H9 (cell line): ENCODE results near the gene ACP3. TPM values are rescaled to one million over a fixed set of nuclear protein-coding genes. Genes with fewer than 3 reads are reported as not detected.
A peak's percentile ranks its signal among the peaks of the same experiment; 100 is the strongest.

ENCODE experiments used
- DNase-seq: peaks from one replicate; pipeline ENCODE4 v3.0.0-alpha.2; 2017
- H2AFZ ChIP-seq: one replicate; pipeline ENCODE4 v1.6.1; 2013; ENCODE audit warnings: mild to moderate bottlenecking, low read length, control low read depth, moderate library complexity
- H2AK5ac ChIP-seq: 2 replicates; pipeline ENCODE4 v1.6.1; 2013; ENCODE audit warnings: low read length, control low read depth, mixed read lengths; ENCODE audit not compliant: insufficient read length
- H2BK120ac ChIP-seq: one replicate; pipeline ENCODE4 v1.6.1; 2013; ENCODE audit warnings: low read depth, mild to moderate bottlenecking, low read length, control low read depth, inconsistent platforms; ENCODE audit not compliant: poor library complexity, severe bottlenecking
- H2BK12ac ChIP-seq: 2 replicates; pipeline ENCODE4 v1.6.1; 2013; ENCODE audit warnings: low read length, control low read depth, mixed read lengths, low read depth; ENCODE audit not compliant: insufficient read length
- H2BK15ac ChIP-seq: 2 replicates; pipeline ENCODE4 v1.6.1; 2013; ENCODE audit warnings: low read depth, low read length, control low read depth
- H2BK20ac ChIP-seq: one replicate; pipeline ENCODE4 v1.6.1; 2013; ENCODE audit warnings: low read depth, mild to moderate bottlenecking, low read length, control low read depth, inconsistent platforms; ENCODE audit not compliant: poor library complexity, severe bottlenecking
- H2BK5ac ChIP-seq: 2 replicates; pipeline ENCODE4 v1.6.1; 2013; ENCODE audit warnings: low read length, control low read depth, mixed read lengths; ENCODE audit not compliant: insufficient read length
- H3K14ac ChIP-seq: 2 replicates; pipeline ENCODE4 v1.6.1; 2013; ENCODE audit warnings: low read length, control low read depth; ENCODE audit not compliant: insufficient read depth
- H3K18ac ChIP-seq: 2 replicates; pipeline ENCODE4 v1.6.1; 2013; ENCODE audit warnings: low read depth, mild to moderate bottlenecking, mixed read lengths, low read length, control low read depth; ENCODE audit not compliant: insufficient read length
- H3K23ac ChIP-seq: 2 replicates; pipeline ENCODE4 v1.6.1; 2013; ENCODE audit warnings: low read length, control low read depth, mixed read lengths, low read depth; ENCODE audit not compliant: insufficient read length
- H3K23me2 ChIP-seq: 2 replicates; pipeline ENCODE4 v1.6.1; 2013; ENCODE audit warnings: low read depth, mild to moderate bottlenecking, mixed read lengths, low read length, control low read depth; ENCODE audit not compliant: insufficient read length, poor library complexity, severe bottlenecking
- H3K27ac ChIP-seq: 2 replicates; pipeline ENCODE4 v1.5.1; 2013; ENCODE audit warnings: low read length, control low read depth, mixed read lengths, low read depth; ENCODE audit not compliant: insufficient read length
- H3K27me3 ChIP-seq: 2 replicates; pipeline ENCODE4 v1.6.1; 2013; ENCODE audit warnings: low read length, control low read depth, inconsistent platforms; ENCODE audit not compliant: insufficient read depth
- H3K4ac ChIP-seq: 2 replicates; pipeline ENCODE4 v1.6.1; 2013; ENCODE audit warnings: low read depth, mild to moderate bottlenecking, control low read depth, inconsistent platforms, low read length, moderate library complexity
- H3K4me1 ChIP-seq: 2 replicates; pipeline ENCODE4 v1.6.1; 2013; ENCODE audit warnings: low read length, control low read depth, inconsistent platforms; ENCODE audit not compliant: insufficient read depth
- H3K4me2 ChIP-seq: 2 replicates; pipeline ENCODE4 v1.6.1; 2013; ENCODE audit warnings: low read length, control low read depth, mixed read lengths; ENCODE audit not compliant: insufficient read length, insufficient read depth
- H3K56ac ChIP-seq: 2 replicates; pipeline ENCODE4 v1.6.1; 2013; ENCODE audit warnings: low read depth, mild to moderate bottlenecking, mixed read lengths, low read length, control low read depth; ENCODE audit not compliant: insufficient read length
- H3K79me1 ChIP-seq: 2 replicates; pipeline ENCODE4 v1.6.1; 2013; ENCODE audit warnings: low read depth, mild to moderate bottlenecking, moderate library complexity, low read length, control low read depth, inconsistent platforms; ENCODE audit not compliant: insufficient read depth, poor library complexity, severe bottlenecking
- H3K79me2 ChIP-seq: 2 replicates; pipeline ENCODE4 v1.6.1; 2013; ENCODE audit warnings: low read length, control low read depth, inconsistent platforms; ENCODE audit not compliant: insufficient read depth
- H3K9ac ChIP-seq: 2 replicates; pipeline ENCODE4 v1.6.1; 2013; ENCODE audit warnings: low read length, control low read depth, mixed read lengths; ENCODE audit not compliant: insufficient read length; ENCODE audit errors: extremely low read depth
- H3K9me3 ChIP-seq: one replicate; pipeline ENCODE4 v1.6.1; 2013; ENCODE audit warnings: low read depth, low read length, inconsistent platforms; ENCODE audit not compliant: control insufficient read depth
- H3T11ph ChIP-seq: one replicate; pipeline ENCODE4 v1.6.1; 2013; ENCODE audit warnings: mild to moderate bottlenecking, low read length, control low read depth, inconsistent platforms
- H4K20me1 ChIP-seq: one replicate; pipeline ENCODE4 v1.6.1; 2013; ENCODE audit not compliant: control insufficient read depth, insufficient read length, insufficient read depth
- H4K5ac ChIP-seq: 2 replicates; pipeline ENCODE4 v1.6.1; 2013; ENCODE audit warnings: low read depth, mild to moderate bottlenecking, mixed read lengths, low read length, control low read depth; ENCODE audit not compliant: insufficient read length
- H4K8ac ChIP-seq: replicated peaks from 2 replicates; pipeline ENCODE4 v1.6.1; 2013; ENCODE audit warnings: low read length, control low read depth, mixed read lengths, low read depth; ENCODE audit not compliant: insufficient read length
- H4K91ac ChIP-seq: 2 replicates; pipeline ENCODE4 v1.6.1; 2013; ENCODE audit warnings: low read depth, mild to moderate bottlenecking, moderate library complexity, mixed read lengths, low read length, control low read depth; ENCODE audit not compliant: insufficient read length
- H3K27ac Mint-ChIP-seq, 3 experiments: 2 replicates in 2 of 3; 3 replicates in 1 of 3; pipeline ENCODE4 v1.8.0; 2020 to 2021; ENCODE audit warnings: mixed read lengths in 3 of 3, mild to moderate bottlenecking in 1 of 3, moderate library complexity in 1 of 3
- H3K27me3 Mint-ChIP-seq: 2 replicates; pipeline ENCODE4 v1.8.0; 2021; ENCODE audit warnings: low read depth, mild to moderate bottlenecking, moderate library complexity, mixed read lengths
- H3K36me3 Mint-ChIP-seq, 3 experiments: 2 replicates in 2 of 3; 3 replicates in 1 of 3; pipeline ENCODE4 v1.8.0; 2020 to 2021; ENCODE audit warnings: low read depth in 3 of 3, mixed read lengths in 3 of 3; ENCODE audit not compliant: insufficient read depth in 1 of 3
- H3K4me1 Mint-ChIP-seq, 2 experiments: 2 replicates each; pipeline ENCODE4 v1.8.0; 2020; ENCODE audit warnings: mixed read lengths in 2 of 2
- H3K4me3 Mint-ChIP-seq, 2 experiments: 2 replicates in 1 of 2; 3 replicates in 1 of 2; pipeline ENCODE4 v1.8.0; 2020 to 2021; ENCODE audit warnings: mild to moderate bottlenecking in 2 of 2, mixed read lengths in 2 of 2, moderate library complexity in 1 of 2
- H3K9me3 Mint-ChIP-seq, 2 experiments: 2 replicates in 1 of 2; 3 replicates in 1 of 2; pipeline ENCODE4 v1.8.0; 2020; ENCODE audit warnings: mild to moderate bottlenecking in 2 of 2, mixed read lengths in 2 of 2, moderate library complexity in 1 of 2
- WGBS: extraction: QIAGEN DNeasy Blood & Tissue Kit; methylation state at CpG from one replicate; pipeline ENCODE4 v1.1.7; 2013; ENCODE audit warnings: missing lambda C conversion rate, low lambda C conversion rate, mixed read lengths; ENCODE audit not compliant: insufficient read length; ENCODE audit errors: extremely low coverage; 5-methylcytosine and 5-hydroxymethylcytosine counted together
- total RNA-seq: library from RNA; stranded (reverse); gene quantifications from 2 replicates; pipeline ENCODE4 v1.2.1, GENCODE V29; 2021
- TF ChIP-seq, protein P1 (sequence below): fragments of 200-600 bp; sonication (generic); conservative IDR thresholded peaks from 3 replicates; pipeline ENCODE4 v1.8.0; 2021; ENCODE audit warnings: antibody characterized with exemption, mild to moderate bottlenecking

ACP3 gene
- total RNA-seq, 1 experiment from 2014 or later = 0.17 TPM

DNA sequence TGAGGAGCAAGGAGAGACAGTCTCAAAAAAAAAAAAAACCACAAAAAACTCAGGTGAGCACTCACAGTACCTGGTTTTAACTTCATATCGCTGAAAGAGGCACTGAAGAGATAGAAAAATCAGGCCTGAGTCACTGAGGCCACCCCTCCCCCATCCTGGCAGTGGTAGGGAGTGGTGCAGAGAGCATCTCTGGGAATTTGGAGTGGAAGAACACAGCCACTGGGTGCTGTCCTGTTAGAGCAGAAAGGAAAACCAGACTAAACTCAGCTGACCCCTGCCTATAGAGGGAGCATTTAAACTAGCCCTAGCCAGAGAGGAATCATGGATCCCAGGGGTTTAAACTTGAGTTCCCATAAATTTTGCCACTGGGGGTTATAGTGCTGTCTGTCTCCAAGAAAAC lies 77.9 kb downstream of the ACP3 start:
- TF ChIP-seq, protein P1, sequence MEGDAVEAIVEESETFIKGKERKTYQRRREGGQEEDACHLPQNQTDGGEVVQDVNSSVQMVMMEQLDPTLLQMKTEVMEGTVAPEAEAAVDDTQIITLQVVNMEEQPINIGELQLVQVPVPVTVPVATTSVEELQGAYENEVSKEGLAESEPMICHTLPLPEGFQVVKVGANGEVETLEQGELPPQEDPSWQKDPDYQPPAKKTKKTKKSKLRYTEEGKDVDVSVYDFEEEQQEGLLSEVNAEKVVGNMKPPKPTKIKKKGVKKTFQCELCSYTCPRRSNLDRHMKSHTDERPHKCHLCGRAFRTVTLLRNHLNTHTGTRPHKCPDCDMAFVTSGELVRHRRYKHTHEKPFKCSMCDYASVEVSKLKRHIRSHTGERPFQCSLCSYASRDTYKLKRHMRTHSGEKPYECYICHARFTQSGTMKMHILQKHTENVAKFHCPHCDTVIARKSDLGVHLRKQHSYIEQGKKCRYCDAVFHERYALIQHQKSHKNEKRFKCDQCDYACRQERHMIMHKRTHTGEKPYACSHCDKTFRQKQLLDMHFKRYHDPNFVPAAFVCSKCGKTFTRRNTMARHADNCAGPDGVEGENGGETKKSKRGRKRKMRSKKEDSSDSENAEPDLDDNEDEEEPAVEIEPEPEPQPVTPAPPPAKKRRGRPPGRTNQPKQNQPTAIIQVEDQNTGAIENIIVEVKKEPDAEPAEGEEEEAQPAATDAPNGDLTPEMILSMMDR = peak; percentile 25; the same call in 1 of the 3 replicates
- Histone ChIP-seq H2AFZ (no peak overlapping the region), H2BK120ac (no peak overlapping the region), H3K27ac (no peak overlapping the region), H3K23ac (no peak overlapping the region), H3K4ac (no peak overlapping the region), H3T11ph (no peak overlapping the region), H3K27me3 (no peaks in the 10 kb centered on the region), H2BK15ac (no peak overlapping the region), H4K20me1 (no peaks in the 10 kb centered on the region), H3K56ac (no peak overlapping the region), H2BK20ac (no peak overlapping the region), H2AK5ac (no peak overlapping the region), H3K14ac (no peak overlapping the region), H4K8ac (no peak overlapping the region), H2BK5ac (no peak overlapping the region), H3K9me3 (no peaks in the 10 kb centered on the region), H3K18ac (no peak overlapping the region), H3K23me2 (no peaks in the 10 kb centered on the region), H3K9ac (no peak overlapping the region), H4K5ac (no peak overlapping the region), H2BK12ac (no peak overlapping the region), H3K4me2 (no peak overlapping the region), H4K91ac (no peak overlapping the region), H3K4me1 (no peaks in the 10 kb centered on the region; the same call in 1 of the 2 replicates), H3K79me2 (no peaks in the 10 kb centered on the region), H3K79me1 (no peaks in the 10 kb centered on the region)
- Mint-ChIP-seq H3K27ac (peak overlapping the region in 1 of 3 experiments; percentile 52; a peak in 2 of 7 replicates), H3K27me3 (no peaks in the 10 kb centered on the region), H3K4me1 (peaks cover 8 to 14% of the 10 kb centered on the region in 2 experiments), H3K36me3 (peaks cover 0 to 10% (median 8%) of the 10 kb centered on the region in 3 experiments; a peak in 6 of 7 replicates), H3K4me3 (no peak overlapping the region), H3K9me3 (peaks cover 0 to 4% of the 10 kb centered on the region in 2 experiments; a peak in 2 of 5 replicates)
- no CpG with 5 or more reads among the region's 1 CpG for WGBS
- DNase-seq = no peak
